Hematopoietic multipotent progenitor cell treated with erythropoietin and hydrocortisone succinate and interleukin-3 and kit ligand, for 17 days (in vitro differentiated cells): ENCODE results near the gene TOX2.

Experiments used
- DNase-seq: peaks from one replicate; pipeline ENCODE4 v3.0.0-alpha.2; 2015; ENCODE audit warnings: low spot score

TOX2 gene

GRCh38 chr20:43940518-43941225 lies 26.0 kb downstream of the TOX2 start:
- DNase-seq, result no peak

GRCh38 chr20:43941476-43942200 lies 27.0 kb downstream of the TOX2 start:
- no peak for DNase-seq

DNA sequence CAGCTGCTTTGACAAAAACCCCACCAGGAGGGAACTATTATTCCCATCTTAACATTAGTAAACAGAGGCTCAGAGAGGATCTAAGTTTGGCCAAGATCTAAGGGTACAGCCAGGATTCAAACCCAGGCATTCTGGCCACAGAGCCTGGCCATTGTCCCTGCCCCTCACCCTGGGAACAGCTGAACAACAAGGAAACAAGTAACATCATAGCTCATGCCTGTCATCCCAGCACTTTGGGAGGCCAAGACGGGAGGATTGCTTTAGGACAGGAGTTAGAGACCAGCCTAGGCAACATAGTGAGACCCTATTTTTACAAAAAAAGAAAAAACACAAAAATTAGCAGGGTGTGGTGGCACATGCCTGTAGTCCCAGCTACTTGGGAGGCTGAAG lies 27.5 kb downstream of the TOX2 start:
- DNase-seq, result no peak

- DNase-seq, result no peak
These were observed 28.1 kb downstream of the TOX2 start for GRCh38 chr20:43942667-43943285.

DNA sequence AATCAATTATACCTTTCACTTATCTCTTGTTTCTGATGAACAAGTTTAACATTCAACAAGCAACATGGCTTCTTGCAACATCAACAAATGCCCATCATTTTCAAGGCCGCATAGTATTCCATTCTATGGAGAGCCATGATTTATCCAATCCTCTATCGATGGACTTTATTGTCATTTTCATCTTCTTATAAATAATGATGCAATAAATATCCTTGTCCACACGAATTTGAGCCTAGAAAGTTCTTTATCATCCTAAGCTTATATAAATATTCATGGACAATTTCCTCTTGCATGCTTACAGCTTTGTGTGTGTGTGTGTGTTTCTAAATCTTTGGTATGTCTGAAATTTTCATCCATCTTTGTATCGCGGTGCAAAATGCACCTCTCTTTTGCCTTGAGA lies 29.1 kb downstream of the TOX2 start:
- DNase-seq, result no peak

- no peak for DNase-seq
These were observed 30.1 kb downstream of the TOX2 start for GRCh38 chr20:43944653-43945235.

DNA sequence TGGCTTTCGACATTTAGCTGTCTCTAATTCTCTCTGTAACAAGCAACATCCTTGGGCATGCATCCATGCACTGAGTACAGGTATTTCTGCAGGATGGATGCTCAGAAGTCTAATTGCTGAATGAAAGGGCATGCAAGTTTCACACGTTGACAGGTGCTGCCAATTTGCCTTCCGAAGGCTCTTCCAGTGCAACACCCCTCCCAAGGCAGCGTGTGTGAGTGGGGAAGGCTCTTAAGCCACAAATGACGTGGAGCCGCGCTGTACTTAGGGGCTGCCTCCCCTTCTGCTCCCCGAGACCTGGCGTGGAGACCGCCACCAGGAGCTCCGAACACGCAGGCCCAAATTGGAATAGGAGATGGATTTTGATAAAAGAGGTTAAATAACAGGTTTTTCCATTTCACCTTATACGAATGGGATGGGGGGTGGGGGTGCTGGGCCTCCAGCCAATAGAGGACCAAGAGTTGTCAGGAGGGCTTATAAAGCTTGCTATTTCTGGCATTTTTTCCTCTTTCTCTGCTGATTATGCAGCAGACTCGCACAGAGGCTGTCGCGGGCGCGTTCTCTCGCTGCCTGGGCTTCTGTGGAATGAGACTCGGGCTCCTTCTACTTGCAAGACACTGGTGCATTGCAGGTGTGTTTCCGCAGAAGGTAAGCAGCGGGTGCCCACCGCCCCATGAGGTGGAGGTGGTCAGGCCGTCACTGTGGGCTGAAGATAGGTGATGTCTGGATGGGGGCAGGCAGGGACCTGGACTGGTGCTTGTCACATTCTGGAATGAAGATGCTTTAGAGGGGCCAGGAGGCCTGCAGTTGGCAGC lies 30.9 kb downstream of the TOX2 start:
- no peak for DNase-seq

DNA sequence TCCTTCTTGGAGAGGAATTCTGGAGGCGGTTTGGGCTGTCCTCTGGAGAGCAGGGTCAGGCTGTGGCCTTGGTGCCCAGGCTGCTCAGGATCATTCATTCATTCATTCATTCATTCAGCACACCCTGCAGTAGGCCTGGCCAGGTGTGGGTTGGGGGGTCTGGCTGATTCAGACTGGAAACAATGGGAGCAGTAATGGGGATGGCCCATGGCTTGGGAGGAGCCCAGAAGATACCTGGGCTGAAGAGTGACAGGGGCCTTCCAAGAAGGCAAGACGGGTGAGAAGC lies 31.5 kb downstream of the TOX2 start:
- no peak for DNase-seq

DNA sequence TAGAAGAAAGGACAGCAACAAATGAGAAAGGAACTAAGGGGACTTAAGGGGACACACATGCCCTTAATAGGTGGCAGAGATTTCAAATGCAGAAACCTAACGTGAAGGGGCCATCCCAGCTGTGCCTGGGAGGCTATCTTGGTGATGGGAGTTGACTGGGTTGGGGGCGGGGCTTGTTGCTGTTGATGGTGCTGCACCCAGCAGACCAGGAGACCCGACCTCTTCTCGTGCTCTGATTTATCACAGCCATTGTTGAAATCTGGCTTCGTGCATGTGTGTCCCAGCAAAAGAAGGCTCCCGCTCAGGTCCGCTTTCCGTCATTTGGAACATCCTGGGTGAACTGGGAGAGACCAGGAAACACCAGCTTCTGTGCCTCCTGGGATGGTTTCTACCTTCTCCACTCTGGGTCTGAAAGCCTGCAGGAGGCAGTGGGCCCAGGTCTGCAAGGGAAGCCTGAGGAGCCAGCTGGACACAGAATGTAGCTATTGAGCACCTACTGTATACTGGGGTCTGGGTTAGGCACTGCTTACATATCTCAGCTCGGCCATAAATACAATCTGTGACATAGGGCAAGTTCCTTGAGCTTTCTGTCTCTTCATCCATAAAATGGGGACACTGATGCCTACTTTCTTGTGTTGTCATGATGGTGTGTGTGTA lies 32.1 kb downstream of the TOX2 start:
- DNase-seq, result no peak

DNA sequence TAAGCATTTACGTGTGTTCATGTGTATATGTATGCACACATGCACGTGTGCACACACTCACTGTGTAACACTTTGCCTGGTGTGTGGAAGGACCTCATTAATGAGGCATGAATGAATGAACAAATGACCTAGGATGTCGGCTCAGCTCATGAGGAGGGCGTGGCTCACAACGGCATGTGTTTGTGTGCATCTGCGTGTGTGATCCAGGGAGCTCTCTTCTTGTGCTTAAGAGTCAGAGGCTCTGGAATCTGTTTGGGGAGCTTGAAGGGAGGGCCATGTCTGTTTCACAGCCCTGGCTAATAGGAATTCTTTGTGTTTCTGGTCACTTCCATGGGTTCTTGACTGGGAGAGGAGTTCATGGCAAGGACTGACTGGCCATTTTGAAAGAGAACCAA lies 32.7 kb downstream of the TOX2 start:
- DNase-seq, result no peak

DNA sequence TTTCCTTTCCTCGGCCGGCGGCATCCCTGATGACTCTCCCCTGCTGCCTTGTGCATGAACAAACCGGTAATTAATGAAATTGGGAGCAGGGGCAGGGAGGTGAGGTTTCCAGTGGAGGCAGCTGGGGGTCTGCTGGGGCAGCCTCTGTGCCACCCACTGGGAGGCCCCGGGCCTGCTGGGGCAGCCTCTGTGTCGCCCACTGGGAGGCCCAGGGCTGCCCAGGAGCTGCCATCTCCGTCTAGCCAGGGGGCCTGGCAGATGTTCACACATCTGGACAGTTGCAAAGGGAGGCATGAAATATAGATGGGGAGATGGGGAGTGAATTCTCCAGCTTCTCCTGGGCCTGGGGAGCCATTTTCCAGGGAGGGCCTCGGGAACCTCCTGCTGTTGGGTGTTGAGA lies 33.8 kb downstream of the TOX2 start:
- no peak for DNase-seq

DNA sequence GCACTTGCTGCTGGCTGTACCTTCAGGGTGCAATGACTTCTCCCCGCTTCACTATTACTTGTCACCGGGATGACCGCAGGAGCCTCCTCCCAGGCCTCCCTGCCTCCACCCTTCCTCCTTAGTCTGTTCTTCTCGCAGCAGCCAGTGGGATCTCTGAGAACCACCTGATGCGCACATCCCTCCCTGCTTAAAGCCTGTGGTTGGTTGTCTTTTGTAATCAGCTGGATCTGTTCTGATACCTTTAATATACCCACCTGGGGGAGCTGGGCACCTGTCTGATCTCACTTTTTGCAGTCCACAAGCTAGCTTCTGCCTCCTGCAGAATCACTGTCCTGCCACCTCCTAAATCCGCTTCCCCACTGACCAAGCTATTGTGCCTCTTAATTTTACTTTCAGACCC lies 34.6 kb downstream of the TOX2 start:
- DNase-seq, result no peak

- DNase-seq, result no peak
These were observed 35.3 kb downstream of the TOX2 start for GRCh38 chr20:43949741-43950618.

DNA sequence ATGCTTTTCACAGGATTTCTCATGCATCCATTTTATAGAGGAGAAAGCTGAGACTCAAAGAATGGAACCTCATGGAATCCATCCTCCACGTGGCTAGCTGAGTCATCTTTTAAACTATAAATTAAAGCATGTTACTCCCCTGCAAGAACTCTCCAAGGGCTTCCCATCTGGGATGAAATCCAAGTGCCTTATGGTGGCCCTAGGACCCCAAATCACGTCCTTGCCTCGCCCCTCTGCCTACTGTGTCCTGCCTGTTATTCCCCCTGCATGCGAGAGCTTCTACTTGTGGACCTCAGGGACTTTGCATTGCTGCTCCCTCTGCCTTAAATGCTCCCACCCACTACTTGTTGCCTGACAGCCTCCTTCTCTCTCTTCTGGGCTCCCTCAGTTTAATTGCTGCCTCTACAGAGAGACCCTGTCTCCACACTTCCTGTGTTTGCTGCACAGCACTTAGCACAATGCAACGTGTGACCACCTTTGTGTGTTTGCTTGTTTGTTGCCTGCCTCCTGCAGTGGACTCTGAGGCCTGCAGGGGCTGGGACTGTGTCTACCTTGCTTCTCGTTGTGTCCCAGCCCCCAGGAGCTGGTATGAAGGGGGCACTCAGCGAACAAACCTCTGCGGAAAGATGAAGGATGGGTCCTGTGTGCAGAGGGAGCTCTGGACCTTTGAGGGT lies 39.4 kb downstream of the TOX2 start:
- DNase-seq, result no peak

- no peak for DNase-seq
These were observed 40.0 kb downstream of the TOX2 start for GRCh38 chr20:43954704-43955061.

DNA sequence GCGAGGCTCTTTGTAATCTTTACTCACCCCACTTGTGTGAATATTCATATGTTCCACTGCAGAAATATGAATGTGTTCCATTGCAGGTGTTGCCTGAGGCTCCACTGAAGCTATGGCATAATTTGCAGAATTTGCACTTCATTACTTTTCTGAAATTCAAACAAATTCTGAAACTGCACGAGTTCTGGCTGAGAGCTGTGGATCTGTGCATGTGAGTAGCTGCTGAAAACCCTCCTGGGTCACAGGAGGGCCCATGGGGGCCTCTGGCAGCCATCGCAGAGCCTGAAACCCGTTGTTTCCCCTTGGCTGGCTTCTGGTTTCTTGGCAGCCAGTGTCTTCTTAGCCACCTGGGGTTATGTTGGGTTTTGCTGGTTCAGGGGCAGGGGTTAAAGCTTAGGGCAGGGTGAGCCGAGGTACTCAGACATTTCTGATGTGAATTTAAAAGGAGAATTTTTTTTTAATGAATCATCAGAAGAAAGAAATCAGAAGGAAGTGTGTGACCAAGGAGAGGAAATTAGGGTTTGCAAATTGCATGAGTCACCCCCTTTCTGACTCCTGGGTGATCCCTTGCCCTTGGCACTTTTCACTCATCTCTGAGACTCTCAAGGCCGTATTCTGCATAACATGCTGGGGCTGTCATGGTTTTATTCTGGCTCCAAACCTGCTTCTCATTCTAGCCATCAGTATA lies 40.6 kb downstream of the TOX2 start:
- no peak for DNase-seq

DNA sequence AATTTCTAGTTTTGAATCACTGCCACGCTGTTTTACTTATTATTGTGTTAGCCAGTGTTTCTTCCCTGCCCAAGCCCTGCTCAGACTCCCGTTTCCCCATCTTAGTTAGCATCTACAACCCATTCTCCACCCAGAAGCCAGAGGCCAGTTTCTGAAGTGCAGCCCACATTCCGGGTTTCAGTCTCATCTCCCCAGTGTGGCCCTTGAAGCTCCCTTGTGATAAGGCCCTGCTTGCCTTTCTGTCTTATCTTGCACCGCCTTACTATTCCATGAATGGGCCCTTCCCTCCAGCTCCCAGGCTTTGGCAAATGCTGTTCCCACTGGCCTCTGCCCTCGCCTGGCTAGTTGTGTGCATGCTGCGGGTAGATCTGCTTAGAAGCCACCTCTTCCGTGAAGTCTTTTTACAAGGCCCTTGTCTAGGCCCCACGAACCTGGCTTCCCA lies 41.1 kb downstream of the TOX2 start:
- no peak for DNase-seq

- DNase-seq, result no peak
These were observed 42.7 kb downstream of the TOX2 start for GRCh38 chr20:43957392-43957791.

DNA sequence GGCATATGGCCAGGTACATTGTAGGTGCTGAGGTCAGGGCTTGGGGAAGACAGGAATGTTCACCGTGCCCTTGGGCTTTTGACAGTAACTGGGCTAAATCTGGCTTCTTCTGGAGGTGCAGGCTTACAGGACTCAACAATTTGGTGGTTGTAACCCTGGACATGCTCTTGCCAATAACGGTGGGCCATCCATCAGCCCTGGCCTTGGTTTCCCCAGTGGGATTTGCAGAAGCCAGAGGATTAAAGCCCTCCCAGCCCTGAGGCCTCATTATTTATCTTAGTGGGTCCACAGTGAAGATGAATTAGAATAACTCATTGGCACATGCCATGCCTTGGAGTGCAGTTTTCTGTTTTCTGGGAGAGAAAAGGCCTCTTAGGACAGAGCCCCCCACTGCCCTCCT lies 44.0 kb downstream of the TOX2 start:
- DNase-seq, result no peak
